GM12878 (cell line): ENCODE measurements around the gene SASH1. TPM values are rescaled to one million over a fixed set of nuclear protein-coding genes. Genes with fewer than 3 reads are reported as not detected.

Experiments
- ATAC-seq: fragments of 200-7000 bp; cut with Tn5 transposase; 3 replicates; pipeline ENCODE4 v1.9.1; 2020; ENCODE audit warnings: mild to moderate bottlenecking, moderate library complexity
- BruUV-seq: library from RNA; stranded (reverse); fragments of 400-500 nt; replicated peaks from 2 replicates; lab custom pipeline; 2021; lab: Mats Ljungman, UMichigan
- CTCF ChIA-PET: fragments of 300-600 bp; sonication (Branson Sonifier 250); formaldehyde crosslinking; extraction: SDS; loops from one replicate; lab custom pipeline; 2021; ENCODE audit warnings: inconsistent platforms; lab: Yijun Ruan, JAX
- POLR2A ChIA-PET: fragments of 350-600 bp; formaldehyde crosslinking; extraction: SDS; loops from one replicate; lab custom pipeline; 2021; ENCODE audit warnings: inconsistent platforms; lab: Charles Lee
- RAD21 ChIA-PET: fragments of 300-600 bp; sonication (Branson Sonifier 250); formaldehyde crosslinking; loops from one replicate; lab custom pipeline; 2023; ENCODE audit warnings: antibody characterized with exemption; ENCODE audit not compliant: unreplicated experiment; lab: Charles Lee
- SMC1A ChIA-PET: fragments of 300-600 bp; sonication (Branson Sonifier 250); formaldehyde crosslinking; loops from one replicate; lab custom pipeline; 2023; ENCODE audit not compliant: unreplicated experiment, uncharacterized antibody; lab: Charles Lee
- DNase-seq: peaks from one replicate; pipeline ENCODE4 v3.0.0-alpha.2; 2011; ENCODE audit warnings: low read depth, low spot score
- FAIRE-seq: peaks from 3 replicates; lab custom pipeline; 2011; peaks lifted over from hg19 to GRCh38; lab: Jason Lieb, UNC
- H2AFZ ChIP-seq: 2 replicates; pipeline ENCODE4 v1.6.0; 2011; ENCODE audit warnings: low read depth, low read length, control low read depth; ENCODE audit not compliant: control insufficient read depth
- H3K27ac ChIP-seq: 2 replicates; pipeline ENCODE4 v1.5.1; 2011; ENCODE audit warnings: control low read depth; ENCODE audit not compliant: control insufficient read depth, insufficient read depth
- H3K27me3 ChIP-seq, 2 experiments: replicated peaks in 1 of 2; 2 replicates each; pipeline versions ENCODE4 v1.6.0 to v1.6.1; 2011; ENCODE audit warnings: low read length in 1 of 2; ENCODE audit not compliant: control insufficient read depth in 2 of 2, insufficient read depth in 2 of 2
- H3K36me3 ChIP-seq, 2 experiments: 2 replicates each; pipeline ENCODE4 v1.5.1; 2011; ENCODE audit warnings: low read length in 1 of 2; ENCODE audit not compliant: control insufficient read depth in 2 of 2, insufficient read depth in 2 of 2
- H3K4me1 ChIP-seq: 2 replicates; pipeline ENCODE4 v1.6.1; 2011; ENCODE audit warnings: mild to moderate bottlenecking, low read length, moderate library complexity, mixed read lengths; ENCODE audit not compliant: control insufficient read depth, insufficient read depth
- H3K4me2 ChIP-seq: 2 replicates; pipeline ENCODE4 v1.6.0; 2011; ENCODE audit warnings: control low read depth; ENCODE audit not compliant: control insufficient read depth, insufficient read depth
- H3K4me3 ChIP-seq: fragments of 200-600 bp; sonication (generic); 2 replicates; pipeline ENCODE4 v1.5.1; 2016
- H3K79me2 ChIP-seq: 2 replicates; pipeline ENCODE4 v1.6.0; 2011; ENCODE audit warnings: low read length; ENCODE audit not compliant: control insufficient read depth, insufficient read depth
- H3K9ac ChIP-seq: 2 replicates; pipeline ENCODE4 v1.8.0; 2011; ENCODE audit warnings: low read length, control low read depth, mixed read lengths; ENCODE audit not compliant: control insufficient read depth, insufficient read depth
- H3K9me3 ChIP-seq: replicated peaks from 3 replicates; pipeline ENCODE4 v1.5.1; 2011; ENCODE audit warnings: mild to moderate bottlenecking, low read length; ENCODE audit not compliant: control insufficient read depth, insufficient read depth
- H4K20me1 ChIP-seq: 2 replicates; pipeline ENCODE4 v1.6.0; 2011; ENCODE audit not compliant: control insufficient read depth, insufficient read depth
- CBX3 ChIP-seq: fragments of 200-600 bp; sonication (generic); IDR thresholded peaks from 2 replicates; pipeline ENCODE4 v1.6.1; 2016; ENCODE audit warnings: low read depth, borderline replicate concordance
- CREM ChIP-seq: IDR thresholded peaks from 2 replicates; pipeline ENCODE4 v1.6.1; 2014; ENCODE audit warnings: antibody characterized with exemption, low read depth
- DPF2 ChIP-seq: fragments of 450-650 bp; IDR thresholded peaks from 2 replicates; pipeline ENCODE4 v1.6.1; 2017; ENCODE audit warnings: mild to moderate bottlenecking
- MXI1 ChIP-seq: fragments of 150-350 bp; IDR thresholded peaks from 2 replicates; pipeline ENCODE4 v1.6.1; 2011; ENCODE audit warnings: low read depth, mild to moderate bottlenecking, inconsistent platforms, low read length, improper control_type of control experiment
- NFYA ChIP-seq: IDR thresholded peaks from 2 replicates; pipeline ENCODE4 v1.6.1; 2011; ENCODE audit warnings: low read depth, mild to moderate bottlenecking, low read length, improper control_type of control experiment, borderline replicate concordance
- POLR2A ChIP-seq: IDR thresholded peaks from 2 replicates; pipeline ENCODE4 v1.6.1; 2011; ENCODE audit warnings: low read depth, mild to moderate bottlenecking, low read length
- RAD51 ChIP-seq: fragments of 450-650 bp; IDR thresholded peaks from 2 replicates; pipeline ENCODE4 v1.6.1; 2016; ENCODE audit warnings: moderate library complexity, mild to moderate bottlenecking, inconsistent platforms
- SMAD1 ChIP-seq: fragments of 450-650 bp; IDR thresholded peaks from 2 replicates; pipeline ENCODE4 v1.6.1; 2018; ENCODE audit warnings: mild to moderate bottlenecking, low read depth; ENCODE audit not compliant: partially characterized antibody
- TARDBP ChIP-seq: IDR thresholded peaks from 2 replicates; pipeline ENCODE4 v1.6.1; 2016; ENCODE audit warnings: borderline replicate concordance
- ZNF217 ChIP-seq: fragments of 450-650 bp; IDR thresholded peaks from 2 replicates; pipeline ENCODE4 v1.6.1; 2017; ENCODE audit warnings: antibody characterized with exemption, mild to moderate bottlenecking
- WGBS: methylation state at CpG from one replicate; pipeline ENCODE4 v1.1.6; 2016; ENCODE audit warnings: low lambda C conversion rate; ENCODE audit not compliant: insufficient replicate concordance, insufficient coverage; ENCODE audit errors: missing lambda C conversion rate; 5-methylcytosine and 5-hydroxymethylcytosine counted together
- in situ Hi-C: fragments of 300-500 bp; cut with MboI; formaldehyde crosslinking; loops from 9 replicates; pipeline ENCODE4 v1.14.3; 2018; ENCODE audit warnings: mixed read lengths
- intact Hi-C: fragments of 100-400 bp; cut with micrococcal nuclease; formaldehyde crosslinking; loops from one replicate; pipeline ENCODE4 v1.14.2; 2022; ENCODE audit not compliant: unreplicated experiment
- polyA plus RNA-seq, 11 experiments: library from polyadenylated mRNA; depleted of rRNA in 4 of 11; unstranded in 6 of 11; stranded (reverse) in 5 of 11; fragments of >200 nt; fragmentation: Nextera tagmentation in 4 of 11; fragmentation: Illumina TruSeq in 1 of 11; extraction: Ambion mirVana in 4 of 11; extraction: Trizol in 1 of 11; gene quantifications; 1 replicate in 1 of 11; 2 replicates in 10 of 11; pipeline versions ENCODE4 v1.2.1 to v1.2.3, GENCODE V29; 2011 to 2016; ENCODE audit warnings: inconsistent platforms in 2 of 11, missing spikeins in 2 of 11, low read depth in 1 of 11
- total RNA-seq, 4 experiments: library from RNA; depleted of rRNA in 3 of 4; stranded (reverse); fragments of >200 nt in 3 of 4; fragmentation: Illumina TruSeq in 1 of 4; extraction: Trizol in 1 of 4; gene quantifications; 2 replicates each; pipeline versions ENCODE4 v1.2.1 to v1.2.3, GENCODE V29; 2013 to 2021
- TF ChIP-seq, protein P1 (sequence below): IDR thresholded peaks from 2 replicates; pipeline ENCODE4 v1.6.1; 2012; ENCODE audit warnings: improper control_type of control experiment, low read depth, low read length; ENCODE audit not compliant: insufficient replicate concordance

Gene SASH1
- total and polyA plus RNA-seq, 10 of the 15 experiments (the other 5 are each of a cell fraction or from before 2014, with no cell fraction given): 0.01 to 0.73 (median 0.14) TPM; not detected in 4

DNA sequence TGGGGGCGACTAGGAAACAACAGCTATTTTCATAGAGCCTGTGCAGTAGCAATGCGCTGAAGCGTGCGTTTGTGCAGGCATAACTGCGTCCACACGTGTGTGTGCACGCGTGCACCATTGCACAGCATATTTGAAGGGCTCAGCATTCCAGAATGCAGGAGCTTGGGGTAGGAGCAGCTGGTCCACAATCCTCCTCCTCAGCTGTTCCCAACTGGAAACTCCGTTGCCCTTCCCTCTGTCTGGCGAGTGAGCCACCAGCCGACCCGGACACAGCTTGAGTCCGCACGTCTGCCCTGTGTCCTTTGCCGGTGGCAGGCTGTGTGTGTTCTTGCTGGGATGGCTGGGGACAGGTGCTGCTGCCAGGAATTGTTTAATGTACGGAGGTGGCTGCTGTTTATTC is 110.2 kb downstream of the SASH1 start:
- WGBS: 72% methylated on average over 16 of the region's 16 CpGs
- Histone ChIP-seq H3K27ac (no peak overlapping the region), H3K27me3 (no peaks in the 10 kb centered on the region; a peak in 1 of 4 replicates), H3K4me1 (no peaks in the 10 kb centered on the region), H3K79me2 (no peaks in the 10 kb centered on the region), H3K9ac (no peak overlapping the region), H3K9me3 (no peaks in the 10 kb centered on the region), H4K20me1 (no peaks in the 10 kb centered on the region), H3K4me3 (no peak overlapping the region), H2AFZ (no peak overlapping the region), H3K4me2 (no peak overlapping the region), H3K36me3 (no peaks in the 10 kb centered on the region)
- in situ Hi-C loops (no loop called here), intact Hi-C loops (no loop called here)
- ChIA-PET RAD21 (no interaction called here), POLR2A (no interaction called here), SMC1A (no interaction called here), CTCF (interaction anchor here (1.5 to 2.5 kb wide), 2 partner anchors 11 to 13 kb away, joined by 5 to 6 read pairs; no protein-coding TSS in a partner anchor)
- BruUV-seq: no TSS peak
- TF ChIP-seq POLR2A (no peak), MXI1 (no peak), TARDBP (no peak), SMAD1 (no peak), NFYA (no peak), DPF2 (no peak), CREM (no peak), ZNF217 (no peak), RAD51 (no peak), CBX3 (no peak)
- TF ChIP-seq, protein P1, sequence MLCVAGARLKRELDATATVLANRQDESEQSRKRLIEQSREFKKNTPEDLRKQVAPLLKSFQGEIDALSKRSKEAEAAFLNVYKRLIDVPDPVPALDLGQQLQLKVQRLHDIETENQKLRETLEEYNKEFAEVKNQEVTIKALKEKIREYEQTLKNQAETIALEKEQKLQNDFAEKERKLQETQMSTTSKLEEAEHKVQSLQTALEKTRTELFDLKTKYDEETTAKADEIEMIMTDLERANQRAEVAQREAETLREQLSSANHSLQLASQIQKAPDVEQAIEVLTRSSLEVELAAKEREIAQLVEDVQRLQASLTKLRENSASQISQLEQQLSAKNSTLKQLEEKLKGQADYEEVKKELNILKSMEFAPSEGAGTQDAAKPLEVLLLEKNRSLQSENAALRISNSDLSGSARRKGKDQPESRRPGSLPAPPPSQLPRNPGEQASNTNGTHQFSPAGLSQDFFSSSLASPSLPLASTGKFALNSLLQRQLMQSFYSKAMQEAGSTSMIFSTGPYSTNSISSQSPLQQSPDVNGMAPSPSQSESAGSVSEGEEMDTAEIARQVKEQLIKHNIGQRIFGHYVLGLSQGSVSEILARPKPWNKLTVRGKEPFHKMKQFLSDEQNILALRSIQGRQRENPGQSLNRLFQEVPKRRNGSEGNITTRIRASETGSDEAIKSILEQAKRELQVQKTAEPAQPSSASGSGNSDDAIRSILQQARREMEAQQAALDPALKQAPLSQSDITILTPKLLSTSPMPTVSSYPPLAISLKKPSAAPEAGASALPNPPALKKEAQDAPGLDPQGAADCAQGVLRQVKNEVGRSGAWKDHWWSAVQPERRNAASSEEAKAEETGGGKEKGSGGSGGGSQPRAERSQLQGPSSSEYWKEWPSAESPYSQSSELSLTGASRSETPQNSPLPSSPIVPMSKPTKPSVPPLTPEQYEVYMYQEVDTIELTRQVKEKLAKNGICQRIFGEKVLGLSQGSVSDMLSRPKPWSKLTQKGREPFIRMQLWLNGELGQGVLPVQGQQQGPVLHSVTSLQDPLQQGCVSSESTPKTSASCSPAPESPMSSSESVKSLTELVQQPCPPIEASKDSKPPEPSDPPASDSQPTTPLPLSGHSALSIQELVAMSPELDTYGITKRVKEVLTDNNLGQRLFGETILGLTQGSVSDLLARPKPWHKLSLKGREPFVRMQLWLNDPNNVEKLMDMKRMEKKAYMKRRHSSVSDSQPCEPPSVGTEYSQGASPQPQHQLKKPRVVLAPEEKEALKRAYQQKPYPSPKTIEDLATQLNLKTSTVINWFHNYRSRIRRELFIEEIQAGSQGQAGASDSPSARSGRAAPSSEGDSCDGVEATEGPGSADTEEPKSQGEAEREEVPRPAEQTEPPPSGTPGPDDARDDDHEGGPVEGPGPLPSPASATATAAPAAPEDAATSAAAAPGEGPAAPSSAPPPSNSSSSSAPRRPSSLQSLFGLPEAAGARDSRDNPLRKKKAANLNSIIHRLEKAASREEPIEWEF: no peak
- DNase-seq (no peak), FAIRE-seq (no peak), ATAC-seq (no peak)
